Spleen (tissue), 11 donors: ENCODE results near the gene SLC4A9. TPM values are rescaled to one million over a fixed set of nuclear protein-coding genes. Genes with fewer than 3 reads are reported as not detected.

Source experiments
- DNase-seq: peaks from one replicate; pipeline ENCODE4 v3.0.0-alpha.2; 2020
- H3K27ac ChIP-seq, 8 donors: fragments of 200-600 bp; sonication (generic) in 7 of 8; 1 replicate in 4 of 8; 2 replicates in 4 of 8; pipeline versions ENCODE4 v1.5.0 to v1.8.0; 2016 to 2021; ENCODE audit warnings: inconsistent platforms in 4 of 8, mild to moderate bottlenecking in 4 of 8, moderate library complexity in 1 of 8
- H3K27me3 ChIP-seq, 7 donors: fragments of 200-600 bp; sonication (generic) in 6 of 7; replicated peaks in 1 of 7; 1 replicate in 4 of 7; 2 replicates in 3 of 7; pipeline versions ENCODE4 v1.5.0 to v1.8.0; 2016 to 2021; ENCODE audit warnings: inconsistent platforms in 3 of 7, mild to moderate bottlenecking in 1 of 7
- H3K36me3 ChIP-seq, 6 donors: fragments of 200-600 bp; sonication (generic) in 5 of 6; 1 replicate in 4 of 6; 2 replicates in 2 of 6; pipeline versions ENCODE4 v1.5.0 to v1.8.0; 2016 to 2021; ENCODE audit warnings: inconsistent platforms in 2 of 6
- H3K4me1 ChIP-seq, 6 donors: fragments of 200-600 bp; sonication (generic) in 5 of 6; 1 replicate in 3 of 6; 2 replicates in 3 of 6; pipeline versions ENCODE4 v1.5.0 to v1.8.0; 2016 to 2021; ENCODE audit warnings: inconsistent platforms in 3 of 6
- H3K4me3 ChIP-seq, 8 donors: fragments of 200-600 bp; sonication (generic) in 7 of 8; 1 replicate in 4 of 8; 2 replicates in 4 of 8; pipeline versions ENCODE4 v1.5.0 to v1.8.0; 2016 to 2021; ENCODE audit warnings: inconsistent platforms in 4 of 8, mild to moderate bottlenecking in 4 of 8, moderate library complexity in 2 of 8
- H3K9me3 ChIP-seq, 8 donors: fragments of 200-600 bp; sonication (generic) in 7 of 8; 1 replicate in 4 of 8; 2 replicates in 4 of 8; pipeline versions ENCODE4 v1.5.0 to v1.8.0; 2016 to 2021; ENCODE audit warnings: inconsistent platforms in 4 of 8
- CTCF ChIP-seq, 11 experiments: fragments of 200-600 bp in 7 of 11; fragments of 450-650 bp in 4 of 11; sonication (generic) in 4 of 11; IDR thresholded peaks in 8 of 11; conservative IDR thresholded peaks in 3 of 11; 1 replicate in 7 of 11; 2 replicates in 4 of 11; pipeline versions ENCODE4 v1.4.0 to v1.8.0; 2016 to 2021; ENCODE audit warnings: antibody characterized with exemption in 11 of 11, inconsistent platforms in 4 of 11, mild to moderate bottlenecking in 1 of 11
- POLR2A ChIP-seq, 3 donors: fragments of 450-650 bp; IDR thresholded peaks; one replicate each; pipeline ENCODE4 v1.5.1; 2017; ENCODE audit warnings: antibody characterized with exemption in 3 of 3, mild to moderate bottlenecking in 1 of 3
- POLR2AphosphoS5 ChIP-seq, 3 donors: sonication (generic); formaldehyde crosslinking; IDR thresholded peaks; one replicate each; pipeline ENCODE4 v1.5.1; 2017; ENCODE audit warnings: antibody characterized with exemption in 3 of 3
- WGBS, 5 donors: extraction: QIAGEN DNeasy Blood & Tissue Kit in 3 of 5; methylation state at CpG; one replicate each; pipeline versions ENCODE4 v1.1.5 to v1.1.7; 2013 to 2018; 5-methylcytosine and 5-hydroxymethylcytosine counted together
- intact Hi-C: fragments of 100-400 bp; cut with DNase I; formaldehyde crosslinking; loops from one replicate; pipeline ENCODE4 v1.15.0; 2023; ENCODE audit warnings: low total_unique reads
- polyA plus RNA-seq, 3 donors: library from polyadenylated mRNA; stranded (reverse); fragments of 200-250 nt; gene quantifications; one replicate each; pipeline ENCODE4 v1.2.1, GENCODE V29; 2013
- total RNA-seq, 7 donors: library from RNA; depleted of rRNA in 3 of 7; stranded (reverse); fragments of >200 nt in 3 of 7; fragmentation: NEBNext Ultra II Directional in 4 of 7; extraction: Animal tissue kit (Norgen Biotek cat#: 25700) in 4 of 7; gene quantifications; one replicate each; pipeline versions ENCODE4 v1.1.0 to v1.2.1, GENCODE V29; 2016 to 2021
- donor health status: healthy with polysubstance abuse.
- donor health status: DM: no; HTN: no; CAD: no; lungs with moderate emphysema.
- donor health status: DM: no; HTN: no; CAD: no.
- donor health status: Bipolar disorder and iron deficiency.
- donor health status: healthy.
- donor health status: DM: no; HTN: no; CAD: no.
- donor health status: DM: yes; HTN: yes; CAD: no.

Gene SLC4A9
- total and polyA plus RNA-seq, 10 donors: 0.03 to 0.54 (median 0.10) TPM; not detected in 3

GRCh38 chr5:140319833-140320232, 40.2 kb upstream of the SLC4A9 start:
- peak overlapping the region in 5 of 8 donors; percentile 20 to 74 (median 45) for H3K27ac ChIP-seq
- H3K4me1 ChIP-seq: peaks cover 5 to 55% (median 28%) of the 10 kb centered on the region in 6 donors
- H3K27me3 ChIP-seq: no peaks in the 10 kb centered on the region
- H3K9me3 ChIP-seq: no peaks in the 10 kb centered on the region
- TF ChIP-seq POLR2A (IDR thresholded peaks at IDR 0.05): no peak
- TF ChIP-seq POLR2AphosphoS5 (IDR thresholded peaks at IDR 0.05): peak in 1 of 3 donors; percentile 40
- no peak overlapping the region for H3K4me3 ChIP-seq
- intact Hi-C loops: no loop called here
- DNase-seq: no peak
- 87 to 91% (median 90%) methylated on average over 1 of the region's 1 CpG for WGBS, 5 donors
- no peaks in the 10 kb centered on the region for H3K36me3 ChIP-seq

- intact Hi-C loops: no loop called here
- 49 to 73% (median 58%) methylated on average over 2 of the region's 2 CpGs for WGBS, 5 donors
These were observed 38.2 kb upstream of the SLC4A9 start for GRCh38 chr5:140321796-140322195.

GRCh38 chr5:140322751-140323731, 37.0 kb upstream of the SLC4A9 start:
- peaks cover 7 to 63% (median 34%) of the 10 kb centered on the region in 6 donors for H3K4me1 ChIP-seq
- TF ChIP-seq POLR2A (IDR thresholded peaks at IDR 0.05) (no peak), POLR2AphosphoS5 (IDR thresholded peaks at IDR 0.05) (peak; percentile 17 to 32 (median 22)), CTCF (IDR thresholded peaks at IDR 0.05 in 8 of 11, conservative IDR thresholded peaks at IDR 0.05 in 3 of 11) (no peak)
- DNase-seq: no peak
- H3K36me3 ChIP-seq: no peaks in the 10 kb centered on the region
- WGBS, 5 donors: 69 to 73% (median 70%) methylated on average over 7 to 9 of the region's 9 CpGs
- intact Hi-C loops: no loop called here
- peak overlapping the region in 7 of 8 donors; percentile 26 to 79 (median 68) for H3K27ac ChIP-seq
- no peak overlapping the region for H3K4me3 ChIP-seq
- H3K9me3 ChIP-seq: no peaks in the 10 kb centered on the region
- H3K27me3 ChIP-seq: no peaks in the 10 kb centered on the region

More at GRCh38 chr5:140321796-140322195, 38.2 kb upstream of the SLC4A9 start:
- Histone ChIP-seq H3K4me1 (peaks cover 5 to 55% (median 30%) of the 10 kb centered on the region in 6 donors), H3K4me3 (no peak overlapping the region), H3K27me3 (no peaks in the 10 kb centered on the region), H3K36me3 (no peaks in the 10 kb centered on the region), H3K27ac (peak overlapping the region in 7 of 8 donors; percentile 30 to 79 (median 68)), H3K9me3 (no peaks in the 10 kb centered on the region)
- DNase-seq: peak; percentile 86
- no peak for TF ChIP-seq POLR2A (IDR thresholded peaks at IDR 0.05)
- TF ChIP-seq POLR2AphosphoS5 (IDR thresholded peaks at IDR 0.05): peak; percentile 13 to 88 (median 57)

- Histone ChIP-seq H3K27me3 (no peaks in the 10 kb centered on the region), H3K4me3 (no peak overlapping the region), H3K36me3 (no peaks in the 10 kb centered on the region), H3K4me1 (peaks cover 7 to 69% (median 36%) of the 10 kb centered on the region in 6 donors), H3K27ac (peak overlapping the region in 5 of 8 donors; percentile 19 to 79 (median 74)), H3K9me3 (no peaks in the 10 kb centered on the region)
- DNase-seq: no peak
- WGBS, 5 donors: 69 to 94% (median 84%) methylated on average over 5 of the region's 5 CpGs
- intact Hi-C loops: no loop called here
- no peak for TF ChIP-seq CTCF (IDR thresholded peaks at IDR 0.05 in 8 of 11, conservative IDR thresholded peaks at IDR 0.05 in 3 of 11)
- no peak for TF ChIP-seq POLR2A (IDR thresholded peaks at IDR 0.05)
- TF ChIP-seq POLR2AphosphoS5 (IDR thresholded peaks at IDR 0.05): no peak
These were observed 35.9 kb upstream of the SLC4A9 start for GRCh38 chr5:140324041-140324600.
